HG03460 (cell line): ENCODE data around the gene KCTD3.
A peak's percentile ranks its signal among the peaks of the same experiment; 100 is the strongest.

Experiments
- ATAC-seq: cut with Tn5 transposase; IDR thresholded peaks from one replicate; pipeline ENCODE4 v1.9.1; 2021; ENCODE audit not compliant: unreplicated experiment

Gene KCTD3

GRCh38 chr1:215555531-215555930 lies 11.6 kb upstream of the KCTD3 start:
- no peak for ATAC-seq

DNA sequence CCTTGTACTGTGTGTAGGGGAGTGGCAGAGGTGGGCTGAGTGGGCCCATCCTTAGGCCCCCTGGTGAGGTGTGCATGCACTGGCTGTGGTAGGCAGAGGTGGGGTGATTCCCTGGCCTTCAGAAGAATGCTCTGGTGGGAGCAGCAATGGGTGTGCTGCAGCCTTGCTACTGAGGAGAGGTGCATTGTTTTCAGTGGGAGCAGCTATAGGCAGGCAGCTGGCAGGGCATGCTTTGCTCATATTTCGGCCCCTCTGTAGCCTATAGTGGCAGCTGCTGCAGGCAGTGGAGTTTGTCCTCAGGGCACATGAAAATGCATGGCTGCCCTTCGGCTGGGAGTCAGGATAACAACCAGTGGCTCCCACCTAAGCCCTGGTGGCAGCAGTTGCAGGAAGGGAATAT lies 10.1 kb upstream of the KCTD3 start:
- ATAC-seq, result no peak

DNA sequence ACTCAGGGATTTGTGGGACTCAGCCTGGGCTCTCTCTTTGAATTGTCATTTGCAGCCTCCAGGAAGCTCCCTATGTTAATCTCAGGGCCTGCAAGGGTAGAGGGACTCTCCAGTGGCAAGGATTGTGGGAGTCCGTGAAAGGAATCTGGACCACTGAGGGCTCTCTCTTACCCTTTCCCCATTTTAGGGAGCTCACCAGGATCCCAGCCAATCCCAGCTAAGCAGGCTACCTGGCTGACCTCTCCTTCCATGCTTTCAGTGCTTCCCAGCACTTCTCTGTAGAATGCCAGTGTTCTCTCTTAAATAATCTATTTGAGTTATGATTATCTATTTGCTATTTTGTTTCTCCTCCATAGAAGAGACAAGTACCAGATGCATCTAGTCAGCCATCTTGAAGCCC lies 9.6 kb upstream of the KCTD3 start:
- no peak for ATAC-seq

DNA sequence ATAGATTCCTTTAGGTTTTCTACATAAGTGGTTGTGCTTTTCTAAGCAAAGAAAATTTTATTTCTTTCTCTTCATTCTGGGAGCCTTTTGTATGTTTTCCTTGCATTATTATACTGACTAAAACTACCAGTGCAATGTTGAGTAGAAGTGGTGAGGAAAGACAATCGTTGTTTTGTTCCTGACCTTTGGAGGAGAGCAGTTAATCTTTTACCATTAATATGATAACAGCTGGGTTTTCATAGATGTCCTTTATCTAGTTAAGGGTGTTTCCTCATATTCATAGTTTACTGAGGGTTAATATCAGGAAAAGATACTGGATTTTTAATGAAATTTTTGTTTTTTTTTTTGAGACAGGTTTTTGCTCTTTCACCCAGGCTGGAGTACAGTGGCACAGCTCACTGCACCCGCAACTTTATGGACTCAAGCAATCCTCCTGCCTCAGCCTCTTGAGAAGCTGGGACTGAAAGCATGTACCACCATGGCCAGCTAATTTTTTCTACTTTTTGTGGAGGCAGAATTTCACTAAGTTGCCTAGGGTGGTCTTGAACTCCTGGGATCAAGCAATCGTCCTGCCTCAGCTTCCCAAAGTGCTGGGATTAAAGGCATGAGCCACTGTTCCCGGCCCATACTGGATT lies 9.0 kb upstream of the KCTD3 start:
- no peak for ATAC-seq

GRCh38 chr1:215567491-215568298 lies 591 bp downstream of the KCTD3 start:
- ATAC-seq, result peak; percentile 58

DNA sequence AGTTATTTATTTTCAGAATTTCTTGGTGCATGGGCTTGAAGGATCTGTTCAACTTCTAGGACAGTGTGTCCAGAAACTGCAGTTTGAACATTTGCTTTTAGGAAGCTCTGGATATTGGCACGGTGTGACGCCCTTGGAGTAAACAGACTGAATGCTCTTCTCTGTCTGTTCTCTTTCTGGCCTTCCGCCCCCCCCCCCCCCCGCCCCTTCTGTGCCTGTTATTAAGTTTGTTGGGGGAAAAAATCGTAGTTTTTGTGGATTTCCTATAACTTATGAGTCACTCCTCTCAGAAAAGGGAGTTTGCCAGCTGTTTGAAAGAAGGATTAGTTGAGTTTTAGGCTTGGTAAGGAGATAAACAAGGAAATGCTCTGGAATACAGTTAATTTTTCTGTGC lies 1.2 kb downstream of the KCTD3 start:
- no peak for ATAC-seq

DNA sequence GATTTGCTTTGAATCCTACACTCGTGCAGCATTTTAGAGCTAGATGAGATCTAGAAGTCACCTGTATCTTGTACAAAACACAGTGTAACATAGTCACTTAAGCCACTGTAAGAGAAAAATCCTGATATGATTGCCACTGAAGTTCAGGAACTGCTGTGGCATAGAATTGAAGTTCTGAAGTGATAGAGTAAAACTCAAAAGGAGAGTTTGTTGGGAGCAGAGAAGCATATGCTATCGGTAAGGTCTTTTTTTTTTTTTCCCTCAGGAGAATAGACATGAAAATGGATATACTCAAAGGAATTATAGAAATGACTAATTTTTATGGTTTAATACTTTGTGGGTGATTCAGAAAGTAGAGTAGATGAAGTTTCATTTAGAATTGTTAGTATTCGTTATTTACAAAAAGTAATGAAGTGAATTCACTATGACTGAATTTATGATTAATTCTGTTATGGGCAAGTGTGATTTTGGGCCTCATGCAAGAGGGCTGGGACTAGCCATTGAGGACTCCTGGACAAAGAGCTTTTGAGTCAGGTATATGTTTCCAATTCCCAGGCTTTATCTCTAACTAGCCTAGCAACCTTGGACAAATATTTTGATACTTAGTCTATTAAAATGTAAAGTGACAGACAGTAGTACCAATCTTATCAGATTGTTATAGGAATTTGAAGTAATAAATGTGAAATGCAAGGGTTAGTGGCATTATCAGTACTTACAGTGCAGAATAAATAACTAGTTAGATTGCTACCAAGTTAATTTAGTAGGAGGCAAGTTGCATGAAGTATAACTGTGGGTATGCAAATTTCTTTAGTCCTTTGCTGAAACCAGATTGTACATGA lies 3.1 kb downstream of the KCTD3 start:
- no peak for ATAC-seq

DNA sequence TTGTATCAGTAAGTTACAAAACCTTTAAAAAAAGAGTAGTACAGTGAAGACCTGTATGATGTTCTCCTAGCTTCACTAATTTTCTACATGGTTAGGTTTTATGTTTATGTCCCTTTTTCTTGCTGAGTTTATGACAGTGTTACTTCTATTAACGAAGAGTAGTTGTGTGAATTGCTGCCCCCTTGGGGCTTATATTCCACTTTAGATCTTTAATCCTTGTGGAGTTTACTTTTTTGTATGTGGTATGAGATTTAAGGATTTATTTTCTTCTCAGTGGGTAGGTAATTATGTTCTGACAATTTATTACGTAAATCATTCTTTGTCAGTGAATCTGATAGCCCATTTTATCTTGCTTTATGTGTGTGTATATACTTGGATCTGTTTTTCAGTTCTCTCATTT lies 14.8 kb downstream of the KCTD3 start:
- ATAC-seq, result no peak

GRCh38 chr1:215583185-215583749 lies 16.2 kb downstream of the KCTD3 start:
- no peak for ATAC-seq

DNA sequence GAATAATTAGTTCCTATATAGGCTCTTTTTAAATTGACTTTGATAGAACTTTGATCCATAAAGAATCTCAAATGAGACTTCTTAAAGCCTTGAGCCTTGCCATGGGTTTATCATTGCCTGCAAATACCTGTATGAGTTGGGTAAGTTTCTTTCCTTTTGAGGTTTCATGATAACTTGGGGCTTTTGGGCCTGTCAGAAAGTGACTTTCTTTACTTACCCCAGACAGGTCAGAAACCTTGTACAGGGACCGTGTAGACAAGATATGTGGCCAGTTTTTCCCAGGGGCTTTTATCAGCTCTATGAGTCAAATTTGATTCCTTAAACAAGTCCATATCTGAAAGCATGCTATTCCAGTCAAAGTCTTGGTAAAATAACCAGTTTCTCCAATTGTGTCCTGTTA lies 17.3 kb downstream of the KCTD3 start:
- peak; percentile 61 for ATAC-seq

DNA sequence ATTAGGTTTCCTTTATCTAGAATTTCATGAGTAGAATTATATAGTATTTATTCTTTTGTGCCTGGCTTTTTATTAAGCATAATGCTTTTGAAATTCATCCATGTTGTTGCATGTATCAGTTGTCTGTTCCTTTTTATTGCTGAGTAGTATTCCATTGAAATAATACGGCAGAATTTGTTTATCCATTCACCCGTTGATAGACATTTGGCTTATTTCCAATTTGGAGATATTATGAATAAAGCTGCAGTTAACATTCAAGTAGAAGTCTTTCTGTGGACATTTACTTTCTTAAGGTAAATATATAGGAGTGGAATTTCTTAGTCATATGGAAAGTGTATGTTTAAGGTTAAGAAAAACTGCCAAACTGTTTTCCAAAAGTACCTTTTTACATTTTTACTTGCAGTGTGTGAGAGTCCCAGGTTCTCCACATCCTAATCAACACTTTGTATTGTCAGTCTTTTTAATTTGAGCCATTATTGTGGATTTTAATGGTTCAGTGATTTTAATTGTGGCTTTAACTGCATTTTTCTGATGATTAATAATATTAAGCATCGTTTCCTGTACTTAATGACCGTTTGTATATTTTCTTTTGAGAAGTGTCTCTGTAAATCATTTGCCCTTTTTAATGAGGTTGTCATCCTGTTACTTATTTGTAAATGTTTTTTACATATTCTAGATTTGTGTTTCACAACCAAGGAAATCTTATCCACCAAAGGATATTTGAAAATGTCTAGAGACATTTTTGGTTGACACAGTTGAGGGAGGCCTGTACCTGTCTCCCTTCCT lies 22.7 kb downstream of the KCTD3 start:
- ATAC-seq, result no peak

DNA sequence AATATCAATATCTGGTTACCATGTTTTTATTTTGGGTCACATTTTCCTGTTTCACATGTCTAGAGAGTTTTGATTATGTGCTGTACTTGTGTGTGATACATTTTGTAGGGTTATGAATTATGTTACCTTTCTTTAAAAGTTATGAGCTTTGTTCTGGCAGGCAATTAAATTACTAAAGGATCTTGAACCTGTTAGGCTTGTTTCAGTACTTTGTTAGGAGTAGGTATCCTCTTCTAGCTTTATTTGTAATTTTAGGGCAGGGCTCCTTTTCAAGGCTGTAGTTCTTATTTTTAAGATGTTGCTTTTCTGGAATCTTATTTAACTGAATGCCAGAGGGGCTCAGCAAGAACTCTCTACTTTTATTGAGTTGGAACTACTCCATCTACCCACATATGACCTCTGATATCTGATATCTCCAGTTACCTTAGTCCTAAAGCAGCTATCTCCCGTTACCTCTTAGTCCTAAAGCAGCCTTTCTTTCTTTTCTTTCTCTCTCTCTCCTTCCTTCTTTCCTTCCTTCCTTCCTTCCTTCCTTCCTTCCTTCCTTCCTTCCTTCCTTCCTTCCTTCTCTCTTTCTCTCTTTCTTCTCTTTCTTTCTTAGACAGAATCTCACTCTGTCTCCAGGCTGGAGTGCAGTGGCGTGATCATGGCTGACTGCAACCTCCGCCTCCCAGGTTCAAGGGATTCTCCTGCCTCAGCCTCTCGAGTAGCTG lies 23.8 kb downstream of the KCTD3 start:
- ATAC-seq, result no peak

DNA sequence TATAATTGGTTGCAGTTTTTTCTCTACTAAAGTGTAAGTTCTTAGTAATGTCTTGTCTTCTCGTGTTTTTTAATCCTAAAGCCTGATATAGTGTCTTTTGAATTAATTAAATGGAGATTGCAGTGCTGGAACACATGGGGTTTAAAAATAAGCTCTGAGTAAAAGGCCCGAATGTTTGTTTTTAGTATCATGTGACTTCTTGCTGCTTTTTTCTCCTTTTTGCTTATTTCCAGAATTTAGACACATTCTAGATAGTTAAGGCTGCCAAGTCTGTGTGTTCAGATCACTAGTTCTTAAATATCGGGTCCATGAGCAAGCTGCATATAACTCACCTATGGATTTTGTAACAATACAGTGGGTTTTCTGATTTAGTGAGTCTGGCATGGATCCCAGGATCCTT lies 27.5 kb downstream of the KCTD3 start:
- ATAC-seq, result no peak

- no peak for ATAC-seq
Measured at GRCh38 chr1:215595231-215595630, 28.1 kb downstream of the KCTD3 start.

DNA sequence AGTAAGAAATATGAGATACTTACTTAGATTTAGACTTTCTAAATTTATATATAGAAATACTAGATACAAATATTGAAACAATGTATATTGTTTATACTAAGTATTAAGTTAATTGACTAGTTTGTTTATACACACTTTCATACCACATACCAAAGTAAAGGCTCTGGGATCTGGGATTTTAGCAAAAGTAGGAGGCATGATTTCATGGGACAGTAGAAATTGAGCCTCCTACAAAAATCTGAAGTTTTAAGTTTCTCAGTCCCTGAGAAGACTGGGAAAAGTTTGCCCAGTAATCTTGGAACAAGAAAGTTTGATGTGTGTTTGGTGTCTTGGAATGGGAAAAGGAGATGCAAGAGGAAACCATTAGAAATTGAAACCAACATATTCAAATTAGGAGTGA lies 30.9 kb downstream of the KCTD3 start:
- no peak for ATAC-seq

DNA sequence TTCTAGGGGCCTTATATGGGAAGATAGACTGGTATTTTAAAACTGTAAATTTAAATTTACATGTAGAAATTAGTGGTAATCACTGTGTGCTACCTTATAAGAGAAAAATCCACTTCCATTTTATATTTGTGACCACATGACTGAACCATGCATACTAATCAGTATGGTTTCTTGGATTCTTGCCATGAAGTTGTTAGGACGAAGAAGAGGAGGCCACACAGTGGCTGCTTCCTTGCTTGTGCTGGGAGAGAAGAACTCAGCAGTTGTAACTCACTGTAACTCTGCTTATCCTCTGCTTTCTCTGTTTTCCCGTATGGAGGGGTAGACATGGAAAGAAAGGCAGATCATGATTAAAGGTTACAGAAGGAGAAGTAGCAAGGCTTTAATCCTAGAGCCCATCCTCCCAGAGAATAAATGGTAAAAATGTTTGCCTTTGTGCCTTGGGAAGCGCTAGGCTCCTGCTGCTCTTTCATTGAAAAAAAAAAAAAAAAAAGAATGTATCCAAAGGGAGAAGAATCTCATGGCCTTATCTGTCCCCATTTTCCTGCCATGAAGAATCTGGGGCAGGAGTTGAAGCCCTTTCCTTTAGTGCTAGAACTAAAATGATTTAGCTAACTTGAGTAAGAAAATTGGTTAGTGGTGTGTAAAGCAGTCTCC lies 32.4 kb downstream of the KCTD3 start:
- ATAC-seq, result no peak

- ATAC-seq, result no peak
Measured at GRCh38 chr1:215600258-215600792, 33.2 kb downstream of the KCTD3 start.

GRCh38 chr1:215600867-215601266 lies 33.8 kb downstream of the KCTD3 start:
- no peak for ATAC-seq

GRCh38 chr1:215601276-215601675 lies 34.2 kb downstream of the KCTD3 start:
- ATAC-seq, result no peak
